Stimulated activated naive CD8-positive, alpha-beta T cell treated with anti-CD3 and anti-CD28 coated beads, Interleukin-15, Interleukin-2, amounts not matched to agents 100 ng/mL and 50 ng/mL, for 24 hours (primary cell): ENCODE data around the gene MUC6.

Experiments used
- H3K27ac Mint-ChIP-seq: one replicate; pipeline ENCODE4 v1.8.0; 2021; ENCODE audit warnings: mild to moderate bottlenecking, mixed read lengths
- H3K27me3 Mint-ChIP-seq: one replicate; pipeline ENCODE4 v1.8.0; 2021; ENCODE audit warnings: mixed read lengths
- H3K36me3 Mint-ChIP-seq: one replicate; pipeline ENCODE4 v1.8.0; 2021; ENCODE audit warnings: low read depth, mixed read lengths
- H3K4me1 Mint-ChIP-seq: one replicate; pipeline ENCODE4 v1.8.0; 2021; ENCODE audit warnings: low read depth, mixed read lengths
- H3K4me3 Mint-ChIP-seq: one replicate; pipeline ENCODE4 v1.8.0; 2021; ENCODE audit warnings: mild to moderate bottlenecking, mixed read lengths
- H3K9me3 Mint-ChIP-seq: one replicate; pipeline ENCODE4 v1.8.0; 2021; ENCODE audit warnings: mixed read lengths

Gene MUC6

GRCh38 chr11:1038361-1038760, 1.8 kb upstream of the MUC6 start:
- Mint-ChIP-seq H3K4me3 (no peak overlapping the region), H3K4me1 (no peaks in the 10 kb centered on the region), H3K36me3 (no peaks in the 10 kb centered on the region), H3K9me3 (no peaks in the 10 kb centered on the region), H3K27ac (no peak overlapping the region), H3K27me3 (no peaks in the 10 kb centered on the region)

DNA sequence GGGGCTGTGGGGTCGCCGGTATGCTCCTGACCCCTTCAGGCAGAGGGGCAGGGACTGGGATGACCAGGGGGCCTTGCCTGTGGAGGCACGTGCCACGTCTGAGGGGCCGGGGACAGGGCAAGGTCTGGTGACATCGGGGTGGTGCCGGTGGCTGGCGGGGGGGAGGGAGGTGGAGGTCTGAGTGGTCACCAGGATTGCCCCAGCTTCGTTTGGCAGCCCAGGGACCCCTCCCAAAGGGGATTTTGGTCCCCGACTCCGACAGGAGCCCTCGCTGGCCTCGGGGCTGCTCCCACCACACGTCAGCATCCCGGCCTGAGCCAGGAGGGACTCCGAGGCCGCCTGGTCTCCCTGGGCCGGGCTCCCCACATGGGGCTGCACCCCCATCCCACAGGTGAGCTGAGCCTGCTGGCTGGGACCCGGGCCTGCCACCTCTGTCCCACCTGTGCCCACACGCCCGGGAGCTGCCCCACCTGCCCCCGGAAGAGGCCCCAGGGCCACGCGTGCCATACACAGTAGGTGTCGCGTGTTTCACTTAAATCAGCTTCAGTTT, 1.1 kb upstream of the MUC6 start:
- no peaks in the 10 kb centered on the region for H3K27me3 Mint-ChIP-seq
- H3K4me1 Mint-ChIP-seq: no peaks in the 10 kb centered on the region
- no peaks in the 10 kb centered on the region for H3K36me3 Mint-ChIP-seq
- no peak overlapping the region for H3K4me3 Mint-ChIP-seq
- no peaks in the 10 kb centered on the region for H3K9me3 Mint-ChIP-seq
- no peak overlapping the region for H3K27ac Mint-ChIP-seq

DNA sequence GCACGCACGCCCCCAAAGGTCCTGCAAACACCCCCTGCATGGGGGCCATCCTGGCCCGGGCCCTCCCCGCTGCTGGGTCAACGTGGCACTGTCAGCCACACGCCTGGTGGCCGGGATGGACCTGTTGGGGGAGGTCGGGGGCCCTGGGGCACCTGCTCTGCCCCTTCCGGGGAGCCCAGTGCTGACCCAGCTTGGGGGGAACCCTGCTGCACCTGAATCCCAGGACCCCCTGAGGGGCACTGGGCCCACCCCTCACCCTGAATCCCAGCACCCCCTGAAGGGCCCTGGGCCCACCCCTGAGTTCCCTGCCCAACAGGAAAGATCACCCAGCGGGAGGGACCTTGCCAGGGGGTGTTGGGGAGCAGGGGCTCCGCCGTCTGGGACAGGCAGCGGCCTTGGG, 413 bp upstream of the MUC6 start:
- Mint-ChIP-seq H3K4me1 (no peaks in the 10 kb centered on the region), H3K27me3 (no peaks in the 10 kb centered on the region), H3K4me3 (no peak overlapping the region), H3K27ac (no peak overlapping the region), H3K36me3 (no peaks in the 10 kb centered on the region), H3K9me3 (no peaks in the 10 kb centered on the region)

DNA sequence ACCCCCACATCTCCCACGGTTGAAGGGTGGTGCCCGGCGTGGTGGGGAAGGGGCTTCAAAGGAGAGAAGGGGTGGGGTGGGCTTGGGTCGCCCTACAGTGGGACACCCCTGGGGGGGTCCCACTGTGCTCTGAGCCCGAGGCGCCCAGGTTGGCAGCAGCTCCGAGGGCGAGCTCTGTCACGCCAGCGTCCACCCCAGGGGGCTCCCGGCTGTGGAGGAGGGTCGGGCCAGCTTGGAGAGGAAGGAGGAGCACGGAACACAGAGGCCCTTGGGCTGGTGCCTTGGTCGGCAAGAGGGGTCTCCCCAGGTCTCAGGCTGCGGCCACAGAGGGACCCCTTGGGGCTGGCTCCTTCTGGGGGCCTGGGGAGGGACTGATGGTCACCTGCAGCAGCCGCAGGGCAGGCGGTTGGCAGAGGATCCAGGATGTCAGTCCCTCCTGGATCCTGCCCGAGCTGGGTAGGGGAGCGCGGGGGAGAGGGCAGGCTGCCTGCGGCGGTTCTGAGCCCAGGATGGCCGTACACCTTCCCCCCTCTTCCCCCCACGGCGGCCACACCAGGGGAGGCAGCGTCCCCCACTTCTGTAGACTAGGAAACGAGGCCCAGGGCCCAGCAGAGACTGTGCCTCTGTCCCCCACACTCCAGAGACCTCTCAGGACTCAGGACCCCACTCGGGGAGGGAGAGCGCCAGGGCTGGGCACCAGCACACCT, 788 bp downstream of the MUC6 start:
- no peaks in the 10 kb centered on the region for H3K4me1 Mint-ChIP-seq
- no peaks in the 10 kb centered on the region for H3K36me3 Mint-ChIP-seq
- no peaks in the 10 kb centered on the region for H3K27me3 Mint-ChIP-seq
- H3K9me3 Mint-ChIP-seq: no peaks in the 10 kb centered on the region
- H3K4me3 Mint-ChIP-seq: no peak overlapping the region
- H3K27ac Mint-ChIP-seq: no peak overlapping the region

DNA sequence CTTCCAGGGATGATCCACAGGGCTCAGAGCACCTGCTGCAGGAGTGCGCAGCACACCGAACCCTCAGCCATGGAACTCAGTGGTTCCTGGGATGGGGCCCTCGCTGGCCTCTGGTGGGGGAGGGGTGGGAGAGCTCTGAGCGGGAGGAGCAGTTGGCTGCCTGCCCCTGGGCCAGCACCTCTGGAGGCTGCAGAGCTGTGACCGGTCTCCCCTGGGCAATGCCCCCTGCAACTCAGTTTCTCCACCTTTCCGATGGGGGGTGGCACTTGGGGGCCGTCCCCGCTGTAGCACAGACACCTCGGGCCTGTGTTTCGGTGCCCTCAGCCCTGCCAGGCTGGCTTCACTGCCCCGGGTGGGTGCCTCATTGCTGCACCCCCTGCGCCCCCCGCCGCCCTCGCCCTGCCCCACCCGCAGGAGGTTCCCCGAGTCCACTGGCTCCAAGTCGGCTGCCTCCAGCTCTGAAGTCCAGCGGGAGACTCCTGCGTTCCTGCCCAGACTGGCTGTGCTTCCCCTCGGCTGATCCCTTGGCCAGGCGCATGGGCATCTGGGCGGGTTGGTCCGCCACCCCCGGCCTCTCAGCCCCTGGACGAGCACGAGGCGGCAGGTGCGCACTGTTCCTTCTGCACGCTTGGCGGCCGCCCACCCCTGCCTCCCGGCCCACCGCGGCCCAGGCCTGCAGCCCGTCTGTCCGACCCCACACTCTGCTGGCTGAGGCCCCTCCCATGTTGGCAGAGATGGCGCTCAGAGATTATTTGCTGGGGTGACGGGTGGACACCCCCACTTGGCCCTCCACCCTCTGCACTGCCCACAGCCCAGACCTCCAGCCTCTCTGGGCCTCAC, 1.8 kb downstream of the MUC6 start:
- Mint-ChIP-seq H3K27ac (no peak overlapping the region), H3K27me3 (no peaks in the 10 kb centered on the region), H3K4me1 (no peaks in the 10 kb centered on the region), H3K4me3 (no peak overlapping the region), H3K9me3 (no peaks in the 10 kb centered on the region), H3K36me3 (no peaks in the 10 kb centered on the region)

GRCh38 chr11:1034001-1034400, 2.5 kb downstream of the MUC6 start:
- no peaks in the 10 kb centered on the region for H3K27me3 Mint-ChIP-seq
- H3K36me3 Mint-ChIP-seq: no peaks in the 10 kb centered on the region
- H3K9me3 Mint-ChIP-seq: no peaks in the 10 kb centered on the region
- H3K4me1 Mint-ChIP-seq: no peaks in the 10 kb centered on the region
- H3K4me3 Mint-ChIP-seq: no peak overlapping the region
- H3K27ac Mint-ChIP-seq: no peak overlapping the region

DNA sequence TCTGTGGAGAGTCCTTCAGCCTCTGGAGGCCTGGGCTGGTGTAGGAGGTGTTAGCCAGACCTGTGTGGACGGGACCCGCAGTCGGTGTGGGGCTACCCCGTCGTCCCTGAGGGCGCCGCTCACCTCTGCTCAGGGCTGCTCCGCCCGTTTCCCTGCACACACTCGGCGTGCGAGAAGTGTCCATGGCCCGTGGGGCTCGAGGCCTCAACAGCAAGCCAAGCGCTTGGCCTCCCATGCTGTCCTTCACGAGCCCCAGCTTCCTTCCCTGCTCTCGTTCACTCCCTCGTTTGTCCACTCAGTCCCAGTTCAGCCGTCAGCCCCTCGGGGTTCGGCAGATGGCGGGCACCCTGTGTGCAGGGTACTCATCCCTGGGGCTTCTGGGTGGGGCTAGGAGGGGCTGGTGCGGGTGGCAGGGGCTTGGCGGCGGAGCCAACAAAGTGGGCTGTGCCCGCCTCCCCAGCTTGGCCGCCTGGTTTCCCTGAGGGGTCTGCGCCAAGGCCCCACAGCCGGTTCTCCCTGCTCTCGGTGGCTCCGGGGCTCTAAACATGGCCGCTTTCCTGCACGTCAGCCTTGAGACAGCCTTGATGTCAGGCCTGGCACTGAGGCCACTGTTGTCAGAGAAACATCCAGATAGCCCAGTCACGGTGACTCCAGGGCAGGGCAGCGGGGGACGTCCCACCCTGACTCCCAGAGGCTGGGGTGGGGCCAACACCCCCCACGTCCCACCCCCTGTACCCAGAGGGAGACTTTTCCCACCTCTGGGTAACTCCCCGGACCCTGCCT, 3.3 kb downstream of the MUC6 start:
- Mint-ChIP-seq H3K27me3 (no peaks in the 10 kb centered on the region), H3K4me3 (no peak overlapping the region), H3K36me3 (no peaks in the 10 kb centered on the region), H3K27ac (no peak overlapping the region), H3K4me1 (no peaks in the 10 kb centered on the region), H3K9me3 (no peaks in the 10 kb centered on the region)

DNA sequence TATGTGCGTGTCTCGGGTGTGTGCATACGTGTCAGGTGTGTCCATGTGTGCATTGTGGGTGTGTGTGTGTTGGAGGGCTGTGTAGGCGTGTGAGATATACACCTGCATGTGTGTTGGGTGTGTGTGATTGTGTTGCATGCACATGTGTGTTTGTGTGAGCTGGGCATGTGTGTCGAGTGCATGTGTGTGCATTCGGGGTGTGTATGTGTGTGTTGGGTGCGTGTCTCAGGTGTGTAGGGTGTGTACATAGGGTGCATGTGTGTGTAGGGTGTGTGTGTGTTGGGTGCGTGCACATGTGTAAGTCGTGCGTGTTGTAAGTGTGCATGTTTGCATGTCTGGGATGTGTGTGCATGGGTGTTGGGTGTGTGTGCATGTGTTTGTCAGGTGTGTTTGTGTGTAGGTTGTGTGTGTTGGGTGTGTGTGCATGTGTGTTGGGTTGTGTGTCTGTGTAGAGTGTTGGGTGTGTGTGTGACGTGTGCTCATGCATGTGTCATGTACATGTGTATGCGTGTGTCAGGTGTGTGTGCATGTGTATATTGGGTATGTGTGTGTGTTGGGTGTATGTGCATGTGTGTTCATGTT, 4.1 kb downstream of the MUC6 start:
- H3K27me3 Mint-ChIP-seq: no peaks in the 10 kb centered on the region
- H3K36me3 Mint-ChIP-seq: no peaks in the 10 kb centered on the region
- no peaks in the 10 kb centered on the region for H3K9me3 Mint-ChIP-seq
- no peak overlapping the region for H3K27ac Mint-ChIP-seq
- H3K4me1 Mint-ChIP-seq: no peaks in the 10 kb centered on the region
- no peak overlapping the region for H3K4me3 Mint-ChIP-seq

GRCh38 chr11:1031121-1031899, 5.2 kb downstream of the MUC6 start:
- no peaks in the 10 kb centered on the region for H3K27me3 Mint-ChIP-seq
- no peaks in the 10 kb centered on the region for H3K9me3 Mint-ChIP-seq
- H3K4me3 Mint-ChIP-seq: no peak overlapping the region
- H3K36me3 Mint-ChIP-seq: no peaks in the 10 kb centered on the region
- no peaks in the 10 kb centered on the region for H3K4me1 Mint-ChIP-seq
- H3K27ac Mint-ChIP-seq: no peak overlapping the region

DNA sequence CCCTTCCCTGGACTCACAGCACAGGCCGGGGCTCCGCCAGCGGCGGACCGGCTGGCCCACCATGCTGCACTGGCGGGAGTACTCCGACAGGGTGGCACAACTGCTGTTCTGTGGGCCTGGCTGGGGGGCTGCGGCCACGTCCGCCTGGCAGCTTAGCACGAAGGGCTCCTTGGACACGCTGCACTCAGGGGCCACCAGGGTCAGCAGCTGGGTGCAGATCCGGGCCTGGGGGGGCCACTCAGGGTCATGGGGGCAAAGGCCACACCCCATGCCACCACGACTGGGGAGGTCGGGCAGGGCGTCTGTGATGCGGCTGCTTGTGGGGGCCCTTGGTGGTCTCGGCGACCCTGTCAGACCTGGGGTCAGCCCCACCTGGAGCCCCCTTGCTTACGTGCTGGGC, 6.0 kb downstream of the MUC6 start:
- H3K9me3 Mint-ChIP-seq: no peaks in the 10 kb centered on the region
- H3K27me3 Mint-ChIP-seq: no peaks in the 10 kb centered on the region
- H3K4me3 Mint-ChIP-seq: no peak overlapping the region
- no peaks in the 10 kb centered on the region for H3K4me1 Mint-ChIP-seq
- no peaks in the 10 kb centered on the region for H3K36me3 Mint-ChIP-seq
- H3K27ac Mint-ChIP-seq: no peak overlapping the region

- Mint-ChIP-seq H3K9me3 (no peaks in the 10 kb centered on the region), H3K36me3 (no peaks in the 10 kb centered on the region), H3K4me1 (no peaks in the 10 kb centered on the region), H3K27me3 (no peaks in the 10 kb centered on the region), H3K27ac (no peak overlapping the region), H3K4me3 (no peak overlapping the region)
Observed at GRCh38 chr11:1030086-1030485, 6.4 kb downstream of the MUC6 start.

GRCh38 chr11:1029654-1030053, 6.9 kb downstream of the MUC6 start:
- H3K27ac Mint-ChIP-seq: no peak overlapping the region
- no peak overlapping the region for H3K4me3 Mint-ChIP-seq
- no peaks in the 10 kb centered on the region for H3K27me3 Mint-ChIP-seq
- no peaks in the 10 kb centered on the region for H3K9me3 Mint-ChIP-seq
- H3K4me1 Mint-ChIP-seq: no peaks in the 10 kb centered on the region
- H3K36me3 Mint-ChIP-seq: no peaks in the 10 kb centered on the region

DNA sequence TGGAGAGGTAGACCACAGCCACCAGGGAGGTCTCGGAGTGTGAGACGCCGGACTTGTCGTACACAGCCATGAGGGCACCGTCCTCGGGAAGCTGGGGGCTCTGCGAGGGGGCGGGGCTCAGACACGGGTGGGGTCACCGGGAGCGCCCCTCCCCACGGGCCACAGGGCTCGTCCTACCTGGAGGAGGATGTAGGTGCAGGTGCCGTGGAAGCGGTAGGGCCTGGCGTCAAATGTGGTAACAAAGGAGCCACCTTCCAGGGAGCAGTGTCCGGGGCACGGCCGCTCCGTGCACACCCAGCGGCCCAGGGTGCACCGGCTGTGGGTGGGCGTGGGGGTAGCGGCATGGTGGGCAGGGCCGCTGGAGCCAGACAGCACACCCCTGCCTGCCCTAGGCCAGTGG, 7.5 kb downstream of the MUC6 start:
- Mint-ChIP-seq H3K4me1 (no peaks in the 10 kb centered on the region), H3K9me3 (no peaks in the 10 kb centered on the region), H3K27ac (no peak overlapping the region), H3K36me3 (no peaks in the 10 kb centered on the region), H3K27me3 (no peaks in the 10 kb centered on the region), H3K4me3 (no peak overlapping the region)

GRCh38 chr11:1028616-1029015, 7.9 kb downstream of the MUC6 start:
- no peaks in the 10 kb centered on the region for H3K4me1 Mint-ChIP-seq
- no peak overlapping the region for H3K27ac Mint-ChIP-seq
- no peak overlapping the region for H3K4me3 Mint-ChIP-seq
- H3K27me3 Mint-ChIP-seq: no peaks in the 10 kb centered on the region
- no peaks in the 10 kb centered on the region for H3K36me3 Mint-ChIP-seq
- H3K9me3 Mint-ChIP-seq: no peaks in the 10 kb centered on the region
